CD14-positive monocyte (primary cell): Measurements from ENCODE around the gene EYS. TPM values are rescaled to one million over a fixed set of nuclear protein-coding genes. Genes with fewer than 3 reads are reported as not detected.

ENCODE experiments used
- DNase-seq, 3 donors: peaks; one replicate each; pipeline ENCODE4 v3.0.0-alpha.2; 2011 to 2022
- H2AFZ ChIP-seq: 2 replicates; pipeline ENCODE4 v1.6.0; 2012; ENCODE audit warnings: mild to moderate bottlenecking, low read depth, low read length, inconsistent platforms; ENCODE audit not compliant: insufficient read depth, poor library complexity, severe bottlenecking
- H3K27ac ChIP-seq, 2 donors: 1 replicate in 1 of 2; 2 replicates in 1 of 2; pipeline ENCODE4 v1.5.1; 2012 to 2013; ENCODE audit warnings: low read length in 2 of 2, control low read depth in 1 of 2, inconsistent platforms in 1 of 2, low read depth in 1 of 2, mild to moderate bottlenecking in 1 of 2
- H3K27me3 ChIP-seq, 2 donors: one replicate each; pipeline versions ENCODE4 v1.6.0 to v1.6.1; 2011 to 2013; ENCODE audit warnings: low read length in 2 of 2; ENCODE audit not compliant: control insufficient read depth in 2 of 2, insufficient read depth in 2 of 2
- H3K36me3 ChIP-seq, 2 donors: replicated peaks in 1 of 2; 1 replicate in 1 of 2; 2 replicates in 1 of 2; pipeline versions ENCODE4 v1.5.1 to v1.6.1; 2012 to 2013; ENCODE audit warnings: low read length in 2 of 2, control low read depth in 1 of 2, inconsistent platforms in 1 of 2, mild to moderate bottlenecking in 1 of 2; ENCODE audit not compliant: insufficient read depth in 2 of 2, control insufficient read depth in 1 of 2
- H3K4me1 ChIP-seq, 2 donors: 1 replicate in 1 of 2; 2 replicates in 1 of 2; pipeline versions ENCODE4 v1.5.1 to v1.6.1; 2012 to 2013; ENCODE audit warnings: low read length in 2 of 2, control low read depth in 1 of 2, inconsistent platforms in 1 of 2, mild to moderate bottlenecking in 1 of 2, moderate library complexity in 1 of 2; ENCODE audit not compliant: insufficient read depth in 2 of 2, control insufficient read depth in 1 of 2
- H3K4me2 ChIP-seq: replicated peaks from 2 replicates; pipeline ENCODE3; 2012; ENCODE audit warnings: low read length, moderate library complexity, mild to moderate bottlenecking; ENCODE audit not compliant: poor library complexity, severe bottlenecking; ENCODE audit errors: extremely low read depth
- H3K4me3 ChIP-seq, 3 experiments: fragments of 200-600 bp in 1 of 3; sonication (generic) in 1 of 3; replicated peaks in 1 of 3; 1 replicate in 2 of 3; 2 replicates in 1 of 3; pipeline ENCODE4 v1.5.1; 2011 to 2013; ENCODE audit warnings: low read length in 3 of 3, mild to moderate bottlenecking in 3 of 3, control low read depth in 2 of 3, low read depth in 2 of 3, inconsistent platforms in 1 of 3, moderate library complexity in 1 of 3
- H3K79me2 ChIP-seq: 2 replicates; pipeline ENCODE4 v1.6.0; 2012; ENCODE audit warnings: mild to moderate bottlenecking, control low read depth, inconsistent platforms, low read length, moderate library complexity; ENCODE audit not compliant: insufficient read depth
- H3K9ac ChIP-seq: 2 replicates; pipeline ENCODE4 v1.6.0; 2017; ENCODE audit warnings: low read length, mild to moderate bottlenecking; ENCODE audit not compliant: insufficient read depth, poor library complexity, severe bottlenecking
- H3K9me3 ChIP-seq, 2 donors: replicated peaks in 1 of 2; 1 replicate in 1 of 2; 2 replicates in 1 of 2; pipeline versions ENCODE4 v1.5.1 to v1.6.1; 2012 to 2013; ENCODE audit warnings: low read length in 2 of 2, control low read depth in 1 of 2; ENCODE audit not compliant: control insufficient read depth in 1 of 2, insufficient read depth in 1 of 2
- H4K20me1 ChIP-seq: 2 replicates; pipeline ENCODE4 v1.6.0; 2012; ENCODE audit warnings: mild to moderate bottlenecking, low read length, control low read depth, moderate library complexity; ENCODE audit not compliant: insufficient read depth
- H3K27ac Mint-ChIP-seq, 7 donors: one replicate each; pipeline ENCODE4 v1.8.0; 2020; ENCODE audit warnings: mild to moderate bottlenecking in 7 of 7, mixed read lengths in 7 of 7, moderate library complexity in 6 of 7, inconsistent platforms in 2 of 7
- H3K27me3 Mint-ChIP-seq, 3 donors: one replicate each; pipeline ENCODE4 v1.8.0; 2021 to 2022; ENCODE audit warnings: low read depth in 3 of 3, mild to moderate bottlenecking in 3 of 3, mixed read lengths in 3 of 3, moderate library complexity in 3 of 3, inconsistent platforms in 1 of 3
- H3K36me3 Mint-ChIP-seq, 2 donors: one replicate each; pipeline ENCODE4 v1.8.0; 2020; ENCODE audit warnings: mixed read lengths in 2 of 2, inconsistent platforms in 1 of 2, mild to moderate bottlenecking in 1 of 2
- H3K4me1 Mint-ChIP-seq: one replicate; pipeline ENCODE4 v1.8.0; 2020; ENCODE audit warnings: mild to moderate bottlenecking, mixed read lengths
- H3K4me3 Mint-ChIP-seq, 2 donors: one replicate each; pipeline ENCODE4 v1.8.0; 2020; ENCODE audit warnings: mild to moderate bottlenecking in 2 of 2, mixed read lengths in 2 of 2, moderate library complexity in 1 of 2
- H3K9me3 Mint-ChIP-seq, 7 donors: one replicate each; pipeline ENCODE4 v1.8.0; 2020 to 2022; ENCODE audit warnings: mixed read lengths in 7 of 7, mild to moderate bottlenecking in 6 of 7, moderate library complexity in 6 of 7, inconsistent platforms in 2 of 7
- WGBS: methylation state at CpG from one replicate; pipeline ENCODE4 v1.1.5; 2013; ENCODE audit warnings: missing lambda C conversion rate; ENCODE audit not compliant: insufficient coverage; 5-methylcytosine and 5-hydroxymethylcytosine counted together
- intact Hi-C, 2 donors: fragments of 100-400 bp; cut with micrococcal nuclease; formaldehyde crosslinking; loops; one replicate each; pipeline versions ENCODE4 v1.15.0 to v1.15.1; 2023
- polyA plus RNA-seq, 3 donors: library from polyadenylated mRNA; depleted of rRNA in 1 of 3; unstranded in 2 of 3; stranded (reverse) in 1 of 3; fragments of 300-500 nt in 2 of 3; fragments of >200 nt in 1 of 3; fragmentation: Illumina TruSeq in 2 of 3; gene quantifications; 1 replicate in 2 of 3; 2 replicates in 1 of 3; pipeline ENCODE4 v1.2.3, GENCODE V29; 2012 to 2021
- TF ChIP-seq, protein P1 (sequence below): fragments of 200-600 bp; IDR thresholded peaks from one replicate; pipeline ENCODE4 v1.8.0; 2022; ENCODE audit warnings: antibody characterized with exemption, mild to moderate bottlenecking

Gene EYS
- polyA plus RNA-seq, 3 donors: 0.01 to 0.03 TPM; not detected in 1

DNA sequence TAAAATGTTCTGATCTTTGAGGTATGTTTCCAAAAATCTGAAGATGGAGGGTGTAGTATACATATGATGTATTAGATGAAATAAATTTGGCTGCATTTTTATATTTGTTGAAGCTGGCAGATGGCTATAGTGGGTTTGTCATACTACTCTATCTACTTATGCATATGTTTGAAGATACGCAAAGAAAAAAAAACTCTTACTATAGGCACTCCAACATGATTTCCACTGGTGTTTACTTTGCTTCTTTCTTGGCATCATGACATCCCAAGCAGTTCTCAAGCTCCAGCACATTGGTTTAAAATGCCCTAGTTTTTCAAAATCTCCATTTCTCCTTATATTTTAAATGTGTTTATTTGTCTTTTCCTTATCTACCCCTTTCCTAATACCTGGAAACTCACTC, 1359.6 kb downstream of the EYS start:
- Histone ChIP-seq H2AFZ (no peak overlapping the region), H3K4me2 (no peak overlapping the region), H3K36me3 (no peaks in the 10 kb centered on the region), H3K9ac (no peak overlapping the region), H4K20me1 (no peaks in the 10 kb centered on the region), H3K4me1 (no peaks in the 10 kb centered on the region), H3K9me3 (no peaks in the 10 kb centered on the region), H3K27ac (no peak overlapping the region), H3K4me3 (no peak overlapping the region), H3K79me2 (no peaks in the 10 kb centered on the region), H3K27me3 (no peaks in the 10 kb centered on the region)
- no peaks in the 10 kb centered on the region for H3K36me3 Mint-ChIP-seq
- no peaks in the 10 kb centered on the region for H3K4me1 Mint-ChIP-seq
- TF ChIP-seq, protein P1, sequence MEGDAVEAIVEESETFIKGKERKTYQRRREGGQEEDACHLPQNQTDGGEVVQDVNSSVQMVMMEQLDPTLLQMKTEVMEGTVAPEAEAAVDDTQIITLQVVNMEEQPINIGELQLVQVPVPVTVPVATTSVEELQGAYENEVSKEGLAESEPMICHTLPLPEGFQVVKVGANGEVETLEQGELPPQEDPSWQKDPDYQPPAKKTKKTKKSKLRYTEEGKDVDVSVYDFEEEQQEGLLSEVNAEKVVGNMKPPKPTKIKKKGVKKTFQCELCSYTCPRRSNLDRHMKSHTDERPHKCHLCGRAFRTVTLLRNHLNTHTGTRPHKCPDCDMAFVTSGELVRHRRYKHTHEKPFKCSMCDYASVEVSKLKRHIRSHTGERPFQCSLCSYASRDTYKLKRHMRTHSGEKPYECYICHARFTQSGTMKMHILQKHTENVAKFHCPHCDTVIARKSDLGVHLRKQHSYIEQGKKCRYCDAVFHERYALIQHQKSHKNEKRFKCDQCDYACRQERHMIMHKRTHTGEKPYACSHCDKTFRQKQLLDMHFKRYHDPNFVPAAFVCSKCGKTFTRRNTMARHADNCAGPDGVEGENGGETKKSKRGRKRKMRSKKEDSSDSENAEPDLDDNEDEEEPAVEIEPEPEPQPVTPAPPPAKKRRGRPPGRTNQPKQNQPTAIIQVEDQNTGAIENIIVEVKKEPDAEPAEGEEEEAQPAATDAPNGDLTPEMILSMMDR: no peak
- intact Hi-C loops: no loop called here
- DNase-seq: no peak
- H3K4me3 Mint-ChIP-seq: no peak overlapping the region
- no peaks in the 10 kb centered on the region for H3K27me3 Mint-ChIP-seq
- no peak overlapping the region for H3K27ac Mint-ChIP-seq
- no CpG with 5 or more reads among the region's 1 CpG for WGBS
- H3K9me3 Mint-ChIP-seq: peaks cover 0 to 7% (median 3%) of the 10 kb centered on the region in 7 donors

DNA sequence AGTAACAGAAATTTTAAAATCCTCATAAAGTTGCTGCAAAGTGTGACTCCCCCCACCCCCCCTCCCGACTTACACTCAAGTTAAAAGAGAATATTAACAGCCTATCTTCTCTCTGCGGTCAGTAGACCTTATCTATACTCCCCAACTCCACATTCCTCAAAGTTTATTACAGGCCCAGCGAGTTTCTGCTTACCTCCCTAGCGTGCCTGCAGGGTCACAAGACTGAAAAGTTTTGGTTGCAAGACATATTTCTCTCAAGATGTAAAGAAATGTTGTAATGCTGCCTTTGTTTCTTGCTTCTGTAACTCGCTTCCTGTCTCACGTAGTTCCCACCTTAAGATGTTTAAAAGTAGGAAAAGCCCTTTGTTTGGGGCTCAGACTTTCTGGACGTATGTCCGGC, 1371.8 kb downstream of the EYS start:
- no peak for DNase-seq
- Histone ChIP-seq H3K36me3 (no peaks in the 10 kb centered on the region), H3K4me2 (no peak overlapping the region), H3K27ac (no peak overlapping the region), H3K4me3 (no peak overlapping the region), H2AFZ (no peak overlapping the region), H3K4me1 (no peaks in the 10 kb centered on the region), H3K79me2 (no peaks in the 10 kb centered on the region), H3K27me3 (no peaks in the 10 kb centered on the region), H3K9me3 (no peaks in the 10 kb centered on the region), H4K20me1 (no peaks in the 10 kb centered on the region), H3K9ac (no peak overlapping the region)
- intact Hi-C loops: no loop called here
- Mint-ChIP-seq H3K27ac (no peak overlapping the region), H3K4me1 (no peaks in the 10 kb centered on the region), H3K36me3 (no peaks in the 10 kb centered on the region), H3K4me3 (no peak overlapping the region), H3K27me3 (peaks cover 0 to 1% (median 0%) of the 10 kb centered on the region in 3 donors), H3K9me3 (peaks cover 0 to 6% (median 0%) of the 10 kb centered on the region in 7 donors)
- TF ChIP-seq, protein P1: no peak
- 100% methylated on average over 3 of the region's 8 CpGs for WGBS
